Liver (tissue), 9 donors: ENCODE results near the gene SDK2. TPM values are rescaled to one million over a fixed set of nuclear protein-coding genes. Genes with fewer than 3 reads are reported as not detected.

ENCODE experiments used
- DNase-seq: peaks from one replicate; pipeline ENCODE4 v3.0.0-alpha.2; 2017; ENCODE audit warnings: low spot score
- H3K27ac ChIP-seq, 2 donors: one replicate each; pipeline ENCODE4 v1.7.0; 2013; ENCODE audit warnings: inconsistent platforms in 2 of 2, low read length in 2 of 2, control low read depth in 1 of 2, low read depth in 1 of 2, mild to moderate bottlenecking in 1 of 2
- H3K27me3 ChIP-seq, 4 donors: one replicate each; pipeline versions ENCODE4 v1.6.1 to v1.7.0; 2013; ENCODE audit warnings: low read length in 3 of 4, inconsistent platforms in 1 of 4, mild to moderate bottlenecking in 1 of 4, moderate library complexity in 1 of 4; ENCODE audit not compliant: control insufficient read depth in 4 of 4, insufficient read depth in 4 of 4
- H3K36me3 ChIP-seq, 4 donors: one replicate each; pipeline versions ENCODE4 v1.6.1 to v1.7.0; 2013; ENCODE audit warnings: low read length in 3 of 4, mild to moderate bottlenecking in 3 of 4, low read depth in 1 of 4, moderate library complexity in 1 of 4; ENCODE audit not compliant: control insufficient read depth in 4 of 4, insufficient read depth in 3 of 4
- H3K4me1 ChIP-seq, 4 donors: one replicate each; pipeline versions ENCODE4 v1.6.1 to v1.7.0; 2013; ENCODE audit warnings: low read length in 3 of 4, mild to moderate bottlenecking in 3 of 4, moderate library complexity in 1 of 4; ENCODE audit not compliant: control insufficient read depth in 4 of 4, insufficient read depth in 4 of 4
- H3K4me3 ChIP-seq, 3 donors: one replicate each; pipeline versions ENCODE4 v1.6.1 to v1.7.0; 2013; ENCODE audit warnings: low read length in 3 of 3, control low read depth in 1 of 3, low read depth in 1 of 3, mild to moderate bottlenecking in 1 of 3
- H3K9ac ChIP-seq, 2 donors: one replicate each; pipeline ENCODE4 v1.7.0; 2013; ENCODE audit warnings: low read length in 2 of 2, mild to moderate bottlenecking in 2 of 2, moderate library complexity in 2 of 2, control low read depth in 1 of 2, low read depth in 1 of 2
- H3K9me3 ChIP-seq, 4 donors: one replicate each; pipeline versions ENCODE4 v1.6.1 to v1.7.0; 2013; ENCODE audit warnings: low read length in 3 of 4; ENCODE audit not compliant: control insufficient read depth in 4 of 4
- EGR1 ChIP-seq, 2 donors: IDR thresholded peaks; 2 replicates each; pipeline ENCODE4 v1.6.1; 2016 to 2018; ENCODE audit warnings: antibody characterized with exemption in 2 of 2, low read depth in 2 of 2
- FOXA2 ChIP-seq: IDR thresholded peaks from 2 replicates; pipeline ENCODE4 v1.6.1; 2016; ENCODE audit warnings: antibody characterized with exemption
- GABPA ChIP-seq, 2 donors: IDR thresholded peaks in 1 of 2; conservative IDR thresholded peaks in 1 of 2; 2 replicates each; pipeline ENCODE4 v1.6.1; 2016; ENCODE audit warnings: antibody characterized with exemption in 2 of 2, mild to moderate bottlenecking in 1 of 2, moderate library complexity in 1 of 2
- HNF4A ChIP-seq, 2 donors: conservative IDR thresholded peaks; 2 replicates each; pipeline ENCODE4 v1.6.1; 2016; ENCODE audit warnings: antibody characterized with exemption in 2 of 2, mild to moderate bottlenecking in 2 of 2
- HNF4G ChIP-seq: IDR thresholded peaks from 2 replicates; pipeline ENCODE4 v1.6.1; 2016; ENCODE audit warnings: antibody characterized with exemption
- JUND ChIP-seq, 2 donors: IDR thresholded peaks; 2 replicates each; pipeline ENCODE4 v1.6.1; 2016; ENCODE audit warnings: antibody characterized with exemption in 2 of 2
- NR2F2 ChIP-seq: IDR thresholded peaks from 2 replicates; pipeline ENCODE4 v1.6.1; 2016; ENCODE audit warnings: antibody characterized with exemption
- RAD21 ChIP-seq, 2 donors: IDR thresholded peaks; 2 replicates each; pipeline ENCODE4 v1.6.1; 2016; ENCODE audit warnings: antibody characterized with exemption in 2 of 2, mild to moderate bottlenecking in 2 of 2
- RXRA ChIP-seq, 2 donors: IDR thresholded peaks; 2 replicates each; pipeline ENCODE4 v1.6.1; 2017 to 2018; ENCODE audit warnings: antibody characterized with exemption in 2 of 2, mild to moderate bottlenecking in 1 of 2
- SP1 ChIP-seq: IDR thresholded peaks from 2 replicates; pipeline ENCODE4 v1.6.1; 2018; ENCODE audit warnings: antibody characterized with exemption, mild to moderate bottlenecking
- WGBS: extraction: QIAGEN DNeasy Blood & Tissue Kit; methylation state at CpG from one replicate; pipeline ENCODE4 v1.1.7; 2013; 5-methylcytosine and 5-hydroxymethylcytosine counted together
- polyA plus RNA-seq, 2 donors: library from polyadenylated mRNA; stranded (reverse) in 1 of 2; unstranded in 1 of 2; fragments of 200-250 nt in 1 of 2; fragments of >200 nt in 1 of 2; fragmentation: Nextera tagmentation in 1 of 2; extraction: Ambion mirVana in 1 of 2; gene quantifications; one replicate each; pipeline versions ENCODE4 v1.2.1 to v1.2.3, GENCODE V29; 2013 to 2015
- total RNA-seq, 2 donors: library from RNA; depleted of rRNA; stranded (reverse); fragments of >200 nt; gene quantifications; one replicate each; pipeline ENCODE4 v1.2.3, GENCODE V29; 2014
- TF ChIP-seq, protein P1 (sequence below): IDR thresholded peaks from 2 replicates; pipeline ENCODE4 v1.6.1; 2016; ENCODE audit warnings: antibody characterized with exemption
- TF ChIP-seq, protein P2 (sequence below): IDR thresholded peaks from 2 replicates; pipeline ENCODE4 v1.6.1; 2016; ENCODE audit warnings: antibody characterized with exemption, mild to moderate bottlenecking
- TF ChIP-seq, protein P3 (sequence below): IDR thresholded peaks from 2 replicates; pipeline ENCODE4 v1.6.1; 2016; ENCODE audit warnings: antibody characterized with exemption
- TF ChIP-seq, protein P4 (sequence below): IDR thresholded peaks from 2 replicates; pipeline ENCODE4 v1.6.1; 2016; ENCODE audit warnings: antibody characterized with exemption
- TF ChIP-seq, protein P5 (sequence below): fragments of 150-350 bp; IDR thresholded peaks from 2 replicates; pipeline ENCODE4 v1.5.1; 2017; ENCODE audit warnings: improper control_type of control experiment, low read depth, low read length; ENCODE audit not compliant: missing input control
- donor health status: healthy.
- donor health status: healthy.
- donor health status: healthy.
- donor health status: healthy.
- donor health status: healthy.

SDK2 gene
- total and polyA plus RNA-seq, 4 donors, result 0.05 to 0.42 (median 0.10) TPM

DNA sequence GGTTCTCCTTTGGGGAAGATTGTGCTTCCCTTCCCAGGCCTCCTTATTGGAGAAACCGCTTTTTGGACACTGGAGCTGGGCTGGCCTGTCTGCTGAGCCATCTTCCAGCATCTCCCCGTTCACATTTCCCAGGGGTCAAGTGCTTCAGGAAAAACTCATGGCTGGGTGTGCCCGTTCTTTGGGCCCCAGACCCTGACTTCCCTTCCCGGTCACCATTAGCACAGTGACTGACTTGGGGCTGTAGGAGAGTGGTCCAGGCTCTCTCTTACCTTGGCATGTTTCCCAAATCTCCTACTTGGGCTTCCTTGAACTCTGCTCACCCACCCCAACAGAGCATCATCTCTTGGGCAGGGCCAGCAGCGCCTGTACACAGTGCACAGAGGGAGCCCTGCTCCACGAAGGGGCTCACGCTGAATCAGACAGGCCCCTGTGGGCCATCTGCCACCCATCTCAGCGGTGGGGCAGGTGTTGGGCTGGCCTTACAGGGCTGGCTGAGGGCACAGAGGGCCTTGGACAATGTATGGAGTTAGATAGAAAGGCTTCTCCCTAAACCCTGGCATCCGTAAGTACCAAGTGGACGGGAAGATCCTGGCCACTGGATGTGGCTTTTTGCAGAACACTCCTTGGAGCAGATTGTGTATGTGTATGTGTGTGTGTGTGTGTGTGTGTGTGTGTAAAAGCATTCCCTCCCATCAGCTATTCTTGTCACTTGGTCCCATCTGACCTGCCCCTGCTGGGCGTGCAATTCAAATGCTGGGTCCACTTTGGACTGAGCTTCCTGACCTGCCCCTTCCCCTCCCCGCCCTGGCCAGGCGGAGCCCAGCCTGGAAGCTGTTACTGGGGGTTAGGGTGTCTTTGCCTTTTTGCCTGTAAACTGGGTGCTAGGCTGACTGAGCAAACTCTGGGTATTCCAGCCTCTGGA, 307.6 kb downstream of the SDK2 start:
- Histone ChIP-seq H3K9me3 (no peaks in the 10 kb centered on the region), H3K27me3 (no peaks in the 10 kb centered on the region), H3K4me3 (no peak overlapping the region), H3K4me1 (no peaks in the 10 kb centered on the region), H3K27ac (no peak overlapping the region), H3K36me3 (no peaks in the 10 kb centered on the region), H3K9ac (no peak overlapping the region)
- TF ChIP-seq, protein P1, sequence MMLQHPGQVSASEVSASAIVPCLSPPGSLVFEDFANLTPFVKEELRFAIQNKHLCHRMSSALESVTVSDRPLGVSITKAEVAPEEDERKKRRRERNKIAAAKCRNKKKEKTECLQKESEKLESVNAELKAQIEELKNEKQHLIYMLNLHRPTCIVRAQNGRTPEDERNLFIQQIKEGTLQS, result no peak
- WGBS, result 86% methylated on average over 13 of the region's 13 CpGs
- no peak for DNase-seq

DNA sequence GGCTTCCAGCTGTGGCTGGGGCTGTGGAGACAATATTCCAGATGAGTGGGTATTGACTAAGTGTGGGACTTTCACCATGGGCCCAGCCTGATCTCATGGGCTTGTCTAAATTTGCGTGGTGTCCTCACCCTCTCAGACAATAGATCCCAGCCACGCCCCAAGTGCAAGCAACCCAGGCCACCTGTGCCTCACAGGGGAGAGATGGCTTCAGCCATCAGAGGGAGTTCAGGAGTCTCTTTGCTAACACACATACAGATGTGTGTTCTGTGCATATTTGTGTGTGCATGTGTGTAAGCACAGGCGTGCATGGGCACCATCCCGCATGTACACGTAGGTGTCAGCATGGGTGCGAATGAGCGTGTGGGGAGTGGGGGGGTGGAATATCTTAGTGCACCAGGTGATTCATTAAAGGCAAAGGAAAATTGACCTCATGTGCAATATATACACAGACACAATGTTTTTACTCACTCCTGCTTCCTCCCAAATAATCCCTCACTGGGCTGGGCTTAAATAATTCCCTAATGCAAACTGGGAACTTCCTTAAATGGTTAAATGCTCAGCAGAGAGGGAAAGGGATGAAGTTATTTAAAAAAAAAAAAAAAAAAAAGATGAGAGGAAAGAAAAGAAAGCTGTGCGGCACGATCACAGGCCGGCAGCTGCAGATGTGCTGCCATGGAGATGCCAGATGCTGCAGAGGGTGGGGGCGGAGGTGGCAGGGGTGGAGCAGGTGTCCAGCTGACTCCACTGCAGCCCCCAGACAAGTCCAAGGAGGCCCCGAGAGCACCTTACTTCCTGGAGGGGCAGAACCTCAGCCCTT, 308.4 kb downstream of the SDK2 start:
- Histone ChIP-seq H3K4me3 (no peak overlapping the region), H3K36me3 (no peaks in the 10 kb centered on the region), H3K27ac (no peak overlapping the region), H3K27me3 (no peaks in the 10 kb centered on the region), H3K9ac (no peak overlapping the region), H3K4me1 (no peaks in the 10 kb centered on the region), H3K9me3 (no peaks in the 10 kb centered on the region)
- 90% methylated on average over 12 of the region's 12 CpGs for WGBS
- TF ChIP-seq, protein P2, sequence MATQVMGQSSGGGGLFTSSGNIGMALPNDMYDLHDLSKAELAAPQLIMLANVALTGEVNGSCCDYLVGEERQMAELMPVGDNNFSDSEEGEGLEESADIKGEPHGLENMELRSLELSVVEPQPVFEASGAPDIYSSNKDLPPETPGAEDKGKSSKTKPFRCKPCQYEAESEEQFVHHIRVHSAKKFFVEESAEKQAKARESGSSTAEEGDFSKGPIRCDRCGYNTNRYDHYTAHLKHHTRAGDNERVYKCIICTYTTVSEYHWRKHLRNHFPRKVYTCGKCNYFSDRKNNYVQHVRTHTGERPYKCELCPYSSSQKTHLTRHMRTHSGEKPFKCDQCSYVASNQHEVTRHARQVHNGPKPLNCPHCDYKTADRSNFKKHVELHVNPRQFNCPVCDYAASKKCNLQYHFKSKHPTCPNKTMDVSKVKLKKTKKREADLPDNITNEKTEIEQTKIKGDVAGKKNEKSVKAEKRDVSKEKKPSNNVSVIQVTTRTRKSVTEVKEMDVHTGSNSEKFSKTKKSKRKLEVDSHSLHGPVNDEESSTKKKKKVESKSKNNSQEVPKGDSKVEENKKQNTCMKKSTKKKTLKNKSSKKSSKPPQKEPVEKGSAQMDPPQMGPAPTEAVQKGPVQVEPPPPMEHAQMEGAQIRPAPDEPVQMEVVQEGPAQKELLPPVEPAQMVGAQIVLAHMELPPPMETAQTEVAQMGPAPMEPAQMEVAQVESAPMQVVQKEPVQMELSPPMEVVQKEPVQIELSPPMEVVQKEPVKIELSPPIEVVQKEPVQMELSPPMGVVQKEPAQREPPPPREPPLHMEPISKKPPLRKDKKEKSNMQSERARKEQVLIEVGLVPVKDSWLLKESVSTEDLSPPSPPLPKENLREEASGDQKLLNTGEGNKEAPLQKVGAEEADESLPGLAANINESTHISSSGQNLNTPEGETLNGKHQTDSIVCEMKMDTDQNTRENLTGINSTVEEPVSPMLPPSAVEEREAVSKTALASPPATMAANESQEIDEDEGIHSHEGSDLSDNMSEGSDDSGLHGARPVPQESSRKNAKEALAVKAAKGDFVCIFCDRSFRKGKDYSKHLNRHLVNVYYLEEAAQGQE, result no peak
- TF ChIP-seq, protein P3, sequence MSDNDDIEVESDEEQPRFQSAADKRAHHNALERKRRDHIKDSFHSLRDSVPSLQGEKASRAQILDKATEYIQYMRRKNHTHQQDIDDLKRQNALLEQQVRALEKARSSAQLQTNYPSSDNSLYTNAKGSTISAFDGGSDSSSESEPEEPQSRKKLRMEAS, result no peak
- TF ChIP-seq RXRA (IDR thresholded peaks at IDR 0.05) (no peak), SP1 (no peak), NR2F2 (no peak)
- TF ChIP-seq, protein P1, result no peak
- no peak for DNase-seq

DNA sequence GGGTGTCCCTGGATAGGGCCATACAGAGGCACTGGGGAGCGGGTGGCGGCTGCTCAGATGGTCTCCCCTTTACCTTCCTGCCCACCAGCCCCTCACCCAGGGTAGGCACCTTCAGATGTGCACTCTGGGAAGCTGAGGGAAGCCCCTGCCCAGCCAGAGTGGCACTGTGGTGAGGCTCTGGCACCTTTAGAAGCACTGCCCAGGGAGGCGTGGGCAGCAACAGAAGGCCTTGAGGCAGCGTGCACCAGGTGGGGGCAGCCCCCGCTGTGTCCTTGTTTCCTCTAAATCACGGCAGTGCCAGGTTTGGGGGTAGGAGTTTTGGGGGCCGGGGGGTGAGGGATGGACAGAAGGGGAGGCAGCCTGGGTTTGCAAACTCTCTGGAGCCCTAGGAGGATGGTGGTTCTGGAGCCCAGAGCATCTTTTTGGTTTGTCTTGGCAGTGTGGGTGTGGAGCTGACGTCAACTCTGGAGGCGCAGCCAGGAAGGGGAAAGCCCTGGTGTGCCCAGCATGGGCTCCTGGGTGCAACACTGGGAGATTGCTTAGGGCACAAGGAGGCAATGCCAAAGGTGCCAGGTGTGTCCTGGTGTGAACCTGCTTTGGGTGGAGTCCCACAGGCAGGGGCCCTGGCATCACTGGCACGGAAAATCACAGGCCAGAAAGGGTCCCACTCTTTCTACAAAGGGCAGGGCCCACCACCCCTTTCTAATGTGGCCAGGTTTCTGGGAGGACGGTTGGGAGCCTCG, 309.3 kb downstream of the SDK2 start:
- no peaks in the 10 kb centered on the region for H3K36me3 ChIP-seq
- no peak overlapping the region for H3K9ac ChIP-seq
- no peaks in the 10 kb centered on the region for H3K4me1 ChIP-seq
- H3K4me3 ChIP-seq, result no peak overlapping the region
- no peaks in the 10 kb centered on the region for H3K9me3 ChIP-seq
- no peak for DNase-seq
- H3K27me3 ChIP-seq, result no peaks in the 10 kb centered on the region
- H3K27ac ChIP-seq, result no peak overlapping the region
- WGBS, result 77% methylated on average over 12 of the region's 12 CpGs
- TF ChIP-seq EGR1 (IDR thresholded peaks at IDR 0.05; ENCODE audit: low read depth in 2 of 2), result no peak
- TF ChIP-seq, protein P4, sequence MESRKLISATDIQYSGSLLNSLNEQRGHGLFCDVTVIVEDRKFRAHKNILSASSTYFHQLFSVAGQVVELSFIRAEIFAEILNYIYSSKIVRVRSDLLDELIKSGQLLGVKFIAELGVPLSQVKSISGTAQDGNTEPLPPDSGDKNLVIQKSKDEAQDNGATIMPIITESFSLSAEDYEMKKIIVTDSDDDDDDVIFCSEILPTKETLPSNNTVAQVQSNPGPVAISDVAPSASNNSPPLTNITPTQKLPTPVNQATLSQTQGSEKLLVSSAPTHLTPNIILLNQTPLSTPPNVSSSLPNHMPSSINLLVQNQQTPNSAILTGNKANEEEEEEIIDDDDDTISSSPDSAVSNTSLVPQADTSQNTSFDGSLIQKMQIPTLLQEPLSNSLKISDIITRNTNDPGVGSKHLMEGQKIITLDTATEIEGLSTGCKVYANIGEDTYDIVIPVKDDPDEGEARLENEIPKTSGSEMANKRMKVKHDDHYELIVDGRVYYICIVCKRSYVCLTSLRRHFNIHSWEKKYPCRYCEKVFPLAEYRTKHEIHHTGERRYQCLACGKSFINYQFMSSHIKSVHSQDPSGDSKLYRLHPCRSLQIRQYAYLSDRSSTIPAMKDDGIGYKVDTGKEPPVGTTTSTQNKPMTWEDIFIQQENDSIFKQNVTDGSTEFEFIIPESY, result no peak
- TF ChIP-seq, protein P5, sequence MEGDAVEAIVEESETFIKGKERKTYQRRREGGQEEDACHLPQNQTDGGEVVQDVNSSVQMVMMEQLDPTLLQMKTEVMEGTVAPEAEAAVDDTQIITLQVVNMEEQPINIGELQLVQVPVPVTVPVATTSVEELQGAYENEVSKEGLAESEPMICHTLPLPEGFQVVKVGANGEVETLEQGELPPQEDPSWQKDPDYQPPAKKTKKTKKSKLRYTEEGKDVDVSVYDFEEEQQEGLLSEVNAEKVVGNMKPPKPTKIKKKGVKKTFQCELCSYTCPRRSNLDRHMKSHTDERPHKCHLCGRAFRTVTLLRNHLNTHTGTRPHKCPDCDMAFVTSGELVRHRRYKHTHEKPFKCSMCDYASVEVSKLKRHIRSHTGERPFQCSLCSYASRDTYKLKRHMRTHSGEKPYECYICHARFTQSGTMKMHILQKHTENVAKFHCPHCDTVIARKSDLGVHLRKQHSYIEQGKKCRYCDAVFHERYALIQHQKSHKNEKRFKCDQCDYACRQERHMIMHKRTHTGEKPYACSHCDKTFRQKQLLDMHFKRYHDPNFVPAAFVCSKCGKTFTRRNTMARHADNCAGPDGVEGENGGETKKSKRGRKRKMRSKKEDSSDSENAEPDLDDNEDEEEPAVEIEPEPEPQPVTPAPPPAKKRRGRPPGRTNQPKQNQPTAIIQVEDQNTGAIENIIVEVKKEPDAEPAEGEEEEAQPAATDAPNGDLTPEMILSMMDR, result no peak
- no peak for TF ChIP-seq RXRA (IDR thresholded peaks at IDR 0.05)
- TF ChIP-seq HNF4G, result no peak
- TF ChIP-seq, protein P1, result no peak
- TF ChIP-seq HNF4A (conservative IDR thresholded peaks at IDR 0.05), result no peak
- no peak for TF ChIP-seq GABPA (IDR thresholded peaks at IDR 0.05 in 1 of 2, conservative IDR thresholded peaks at IDR 0.05 in 1 of 2)
- TF ChIP-seq FOXA2, result no peak
- no peak for TF ChIP-seq RAD21 (IDR thresholded peaks at IDR 0.05)
- TF ChIP-seq JUND (IDR thresholded peaks at IDR 0.05), result no peak
